Suppressor macrophage treated with lipopolysaccharide for 1 hour (primary cell): ENCODE measurements around the gene CCM2.
A peak's percentile ranks its signal among the peaks of the same experiment; 100 is the strongest.

Experiments used
- DNase-seq, 3 donors: peaks; one replicate each; pipeline ENCODE4 v3.0.0-alpha.2; 2020 to 2022

CCM2 gene

DNA sequence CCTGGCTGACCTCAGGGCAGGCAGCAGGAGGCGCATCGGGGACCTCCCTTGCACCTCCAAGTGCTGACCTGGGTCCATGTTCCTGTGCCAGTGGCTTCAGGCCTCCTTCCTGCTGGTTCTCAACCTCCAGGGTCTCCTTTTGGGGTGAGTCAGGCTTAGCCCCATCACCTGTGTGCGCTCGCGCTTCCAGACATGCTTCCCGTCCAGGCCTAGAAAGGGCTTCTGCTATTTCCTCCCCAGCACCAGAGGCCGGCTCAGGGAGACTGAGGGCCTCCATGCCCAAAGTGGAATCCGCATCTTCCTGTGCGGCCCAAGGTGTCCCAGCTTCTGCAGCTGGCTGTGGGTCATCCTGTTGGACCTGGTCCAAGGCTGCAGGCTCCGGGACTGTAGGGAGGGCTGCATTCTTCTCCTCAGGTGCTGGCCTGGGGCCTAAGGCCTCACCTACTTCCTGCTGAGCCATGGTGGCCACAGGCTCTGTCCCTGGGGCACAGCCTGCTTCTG is 82.9 kb downstream of the CCM2 start:
- no peak for DNase-seq

DNA sequence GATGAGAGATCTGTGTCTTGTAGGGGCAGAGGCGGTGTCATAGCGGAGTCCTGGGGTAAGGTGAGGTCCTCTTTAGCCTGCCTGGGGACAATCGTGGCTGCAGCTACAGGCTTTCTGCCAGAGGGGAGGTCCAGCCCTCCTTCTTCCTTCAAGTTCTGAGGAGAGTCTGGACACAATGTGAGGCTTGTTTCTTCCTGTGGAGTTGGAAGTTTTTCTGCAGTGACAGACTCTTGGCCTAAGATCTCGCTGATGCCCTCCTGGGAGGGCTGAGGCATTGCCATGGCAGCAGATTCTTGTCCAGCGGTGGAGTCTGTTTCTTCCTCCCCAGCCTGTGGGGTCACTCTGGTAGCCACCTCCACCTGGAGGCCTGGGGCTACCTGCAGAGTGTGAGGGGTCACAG is 84.3 kb downstream of the CCM2 start:
- DNase-seq = no peak

GRCh38 chr7:45084901-45085618 is 85.1 kb downstream of the CCM2 start:
- DNase-seq = no peak

- no peak for DNase-seq
Measured at GRCh38 chr7:45085619-45086200, 85.7 kb downstream of the CCM2 start.

- no peak for DNase-seq
Measured at GRCh38 chr7:45086331-45087065, 86.5 kb downstream of the CCM2 start.

- DNase-seq = no peak
Measured at GRCh38 chr7:45087301-45088145, 87.5 kb downstream of the CCM2 start.

DNA sequence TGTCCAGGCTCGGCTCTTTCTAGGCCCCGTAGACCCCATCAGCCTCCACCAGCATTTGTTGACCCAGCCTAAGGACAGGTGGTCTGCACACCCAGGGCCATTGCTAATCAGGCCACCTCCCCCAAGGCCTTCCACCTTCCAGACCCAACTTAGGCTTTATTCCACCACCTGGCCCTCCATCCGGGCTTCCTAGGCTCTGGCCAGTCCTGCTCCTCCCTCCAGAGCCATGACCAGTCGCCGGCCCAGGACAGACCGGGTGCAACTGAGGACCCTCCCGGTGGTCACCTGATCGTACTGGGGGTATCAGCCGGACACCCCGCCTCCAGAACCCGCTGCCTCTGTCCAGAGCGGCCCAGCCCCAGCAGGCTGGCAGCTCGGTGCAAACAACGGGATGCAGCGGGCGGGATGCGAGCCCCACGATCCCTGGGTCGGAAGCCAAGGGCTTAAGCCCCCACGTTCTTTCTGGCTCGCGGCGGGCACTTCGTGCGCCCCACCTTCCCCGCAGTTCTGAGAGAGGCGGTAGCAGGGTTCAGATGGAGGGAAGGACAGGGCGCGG is 88.2 kb downstream of the CCM2 start:
- no peak for DNase-seq

- peak in 2 of 3 donors; percentile 14 to 38 for DNase-seq
Measured at GRCh38 chr7:45088821-45089340, 88.9 kb downstream of the CCM2 start, which contains the start of gene NACAD. Gene NACAD, minus strand, starts transcription at chr7:45088969. Its CDS starts 75 bp downstream, at chr7:45088894.

GRCh38 chr7:45089341-45089891 is 89.4 kb downstream of the CCM2 start:
- DNase-seq = peak; percentile 43 to 54 (median 54)

DNA sequence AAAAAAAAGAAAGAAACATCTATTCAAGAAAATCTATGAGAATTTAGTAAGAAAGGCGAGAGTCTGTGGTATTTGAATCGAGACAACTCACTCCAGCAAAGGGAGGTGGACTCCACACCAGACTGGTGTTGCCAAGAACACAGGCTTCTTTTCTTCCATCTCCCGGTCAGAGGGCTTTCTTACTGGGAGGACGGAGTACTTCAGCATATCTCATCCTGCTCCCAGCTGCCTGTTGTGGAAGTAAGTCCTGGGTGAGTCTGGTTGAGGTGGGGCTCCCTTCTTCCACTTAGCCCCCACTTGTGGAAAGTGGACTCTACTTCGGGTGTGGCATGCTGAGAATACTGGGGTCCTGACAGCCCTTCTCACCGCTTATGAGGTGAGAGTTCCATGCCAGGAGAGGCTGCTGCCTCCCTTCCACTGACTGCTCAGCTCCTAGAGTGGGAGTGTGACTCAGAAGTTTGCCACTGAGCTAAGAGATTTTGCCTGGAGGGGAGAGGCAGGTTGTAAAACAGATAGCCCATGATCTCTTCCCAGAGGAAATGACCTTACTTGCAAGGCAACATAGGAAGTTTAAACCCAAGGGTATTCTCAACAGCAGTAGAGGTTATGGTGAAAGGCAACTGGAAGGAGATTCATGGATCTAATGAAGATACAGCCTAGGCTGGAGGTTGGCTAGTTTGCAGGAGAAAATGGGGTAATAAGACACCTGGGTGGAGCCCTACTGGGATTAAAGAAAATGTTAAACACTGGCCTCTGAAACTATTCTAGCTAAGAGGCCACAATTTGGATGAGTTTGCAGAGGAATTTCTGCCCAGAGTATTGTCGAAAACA is 92.3 kb downstream of the CCM2 start:
- peak in 1 of 3 donors; percentile 14 for DNase-seq

DNA sequence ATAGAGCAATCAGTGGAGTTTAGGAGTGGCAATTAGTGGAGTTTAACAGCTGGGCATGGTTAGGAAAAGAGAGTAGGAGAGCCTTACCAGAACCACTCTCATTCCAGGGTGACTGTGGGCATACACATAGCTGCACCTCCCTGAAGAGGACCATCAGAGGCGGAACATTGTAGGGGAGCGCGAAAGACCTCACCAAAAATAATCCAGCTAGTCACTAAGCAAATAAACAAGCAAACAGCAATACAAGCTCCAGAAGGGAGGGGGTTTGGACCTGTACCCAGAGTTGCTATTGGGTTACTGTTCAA is 92.9 kb downstream of the CCM2 start:
- DNase-seq = no peak

DNA sequence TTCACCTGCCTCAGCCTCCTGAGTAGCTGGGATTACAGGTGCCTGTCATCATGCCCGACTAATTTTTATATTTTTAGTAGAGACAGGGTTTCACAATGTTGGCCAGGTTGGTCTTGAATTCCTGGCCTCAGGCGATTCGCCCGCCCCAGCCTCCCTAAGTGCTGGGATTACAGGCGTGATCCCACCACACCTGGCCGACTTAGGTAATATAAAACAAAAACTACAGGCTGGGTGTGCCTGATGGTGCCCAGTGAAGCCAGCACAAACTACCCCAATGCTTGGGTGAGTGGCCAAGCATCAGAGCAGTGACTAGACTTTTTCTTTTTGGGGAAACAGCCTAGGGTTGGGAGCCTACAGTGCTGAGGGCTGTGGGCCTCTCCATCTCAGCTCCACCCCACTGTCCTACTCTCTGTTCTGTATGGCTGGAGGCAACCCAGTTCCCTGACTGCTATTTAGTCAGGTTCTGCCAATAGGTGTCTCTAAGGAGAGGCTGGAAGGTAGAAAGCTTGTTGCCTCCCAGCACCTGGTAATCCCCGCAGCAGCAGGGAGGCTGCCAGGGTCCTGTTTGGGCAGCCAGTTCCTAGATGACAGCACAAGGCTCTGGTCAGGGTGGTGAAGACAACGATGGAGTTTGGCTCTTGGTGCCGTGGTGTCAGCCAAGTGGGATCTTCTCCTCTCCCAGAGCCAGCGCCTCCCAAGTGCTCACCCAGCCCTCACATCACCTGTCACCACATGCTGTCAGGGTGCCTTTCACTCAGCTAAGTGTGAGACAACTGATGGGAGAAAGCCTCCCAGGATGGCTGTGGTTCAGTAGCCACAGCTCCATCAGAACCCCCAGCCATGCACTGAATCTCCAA is 99.2 kb downstream of the CCM2 start:
- no peak for DNase-seq

- no peak for DNase-seq
Measured at GRCh38 chr7:45099891-45100760, 100.1 kb downstream of the CCM2 start.

- no peak for DNase-seq
Measured at GRCh38 chr7:45100761-45101480, 100.9 kb downstream of the CCM2 start.

GRCh38 chr7:45101748-45102147 is 101.7 kb downstream of the CCM2 start:
- DNase-seq = no peak

- no peak for DNase-seq
Measured at GRCh38 chr7:45102785-45103712, 103.0 kb downstream of the CCM2 start.
